K562 (cell line): Measurements from ENCODE around the gene TNFRSF18. TPM values are rescaled to one million over a fixed set of nuclear protein-coding genes. Genes with fewer than 3 reads are reported as not detected.
A peak's percentile ranks its signal among the peaks of the same experiment; 100 is the strongest.

Experiments used
- ARID2 ChIP-seq: fragments of 450-650 bp; IDR thresholded peaks from 2 replicates; pipeline ENCODE4 v1.6.1; 2017; ENCODE audit warnings: antibody characterized with exemption, mild to moderate bottlenecking
- BDP1 ChIP-seq: IDR thresholded peaks from 3 replicates; pipeline ENCODE4 v1.6.1; 2011; ENCODE audit not compliant: insufficient read length, insufficient read depth
- CC2D1A ChIP-seq: fragments of 450-650 bp; IDR thresholded peaks from 2 replicates; pipeline ENCODE4 v1.6.1; 2017; ENCODE audit warnings: mild to moderate bottlenecking
- GABPA ChIP-seq: fragments of 200-800 bp; sonication (Bioruptor generic); conservative IDR thresholded peaks from 2 replicates; pipeline ENCODE4 v1.6.1; 2016; ENCODE audit warnings: low read depth, missing genetic modification characterization, missing compliant biosample characterization
- GABPB1 ChIP-seq: sonication (generic); formaldehyde crosslinking; IDR thresholded peaks from 2 replicates; pipeline ENCODE4 v1.8.0; 2022; ENCODE audit warnings: mild to moderate bottlenecking, missing genetic modification reagents
- HDAC2 ChIP-seq: fragments of 450-650 bp; IDR thresholded peaks from 2 replicates; pipeline ENCODE4 v1.6.1; 2016; ENCODE audit warnings: mild to moderate bottlenecking
- KHSRP ChIP-seq: fragments of 450-650 bp; IDR thresholded peaks from 2 replicates; pipeline ENCODE4 v1.6.1; 2017
- LARP7 ChIP-seq: fragments of 450-650 bp; IDR thresholded peaks from 2 replicates; pipeline ENCODE4 v1.6.1; 2016
- NR3C1 ChIP-seq: sonication (generic); formaldehyde crosslinking; IDR thresholded peaks from 2 replicates; pipeline ENCODE4 v1.8.1; 2022; ENCODE audit warnings: missing genetic modification reagents
- NRF1 ChIP-seq, 2 experiments: fragments of 450-650 bp; IDR thresholded peaks in 1 of 2; conservative IDR thresholded peaks in 1 of 2; 2 replicates each; pipeline ENCODE4 v1.6.1; 2014; ENCODE audit warnings: mild to moderate bottlenecking in 2 of 2
- POU5F1 ChIP-seq: fragments of 150-350 bp; IDR thresholded peaks from 2 replicates; pipeline ENCODE4 v1.6.1; 2014; ENCODE audit warnings: borderline replicate concordance, low read length, low read depth, mild to moderate bottlenecking; ENCODE audit not compliant: partially characterized antibody
- SMARCA4 ChIP-seq: fragments of 450-650 bp; IDR thresholded peaks from 2 replicates; pipeline ENCODE4 v1.6.1; 2016
- TBL1XR1 ChIP-seq, 2 experiments: IDR thresholded peaks; 2 replicates each; pipeline ENCODE4 v1.6.1; 2012; ENCODE audit warnings: improper control_type of control experiment in 2 of 2, low read length in 2 of 2, mild to moderate bottlenecking in 1 of 2
- TFE3 ChIP-seq: fragments of 450-650 bp; formaldehyde crosslinking; IDR thresholded peaks from 2 replicates; pipeline ENCODE4 v1.4.0; 2020; ENCODE audit warnings: mild to moderate bottlenecking, mixed read lengths
- ZMIZ1 ChIP-seq, 2 experiments: fragments of 150-350 bp in 1 of 2; IDR thresholded peaks; 2 replicates each; pipeline ENCODE4 v1.6.1; 2012 to 2016; ENCODE audit warnings: low read depth in 2 of 2, low read length in 2 of 2, mild to moderate bottlenecking in 1 of 2, moderate library complexity in 1 of 2
- ZNF134 ChIP-seq: fragments of 250-450 bp; sonication (Bioruptor Pico); conservative IDR thresholded peaks from 2 replicates; pipeline ENCODE4 v1.4.0; 2020
- ZNF165 ChIP-seq: fragments of 250-450 bp; sonication (Bioruptor Pico); IDR thresholded peaks from 2 replicates; pipeline ENCODE4 v1.4.0; 2020; ENCODE audit warnings: borderline replicate concordance
- ZNF280B ChIP-seq: fragments of 250-450 bp; sonication (Bioruptor Pico); IDR thresholded peaks from 2 replicates; pipeline ENCODE4 v1.5.1; 2021; ENCODE audit warnings: mild to moderate bottlenecking
- ZNF436 ChIP-seq: fragments of 250-450, 450-650 bp; sonication (Bioruptor Pico); formaldehyde crosslinking; IDR thresholded peaks from 2 replicates; pipeline ENCODE4 v1.7.0; 2020; ENCODE audit warnings: mild to moderate bottlenecking
- polyA plus RNA-seq, 8 experiments: library from polyadenylated mRNA; depleted of rRNA in 4 of 8; stranded (reverse) in 5 of 8; unstranded in 3 of 8; fragments of >200 nt; fragmentation: Nextera tagmentation in 2 of 8; fragmentation: Illumina TruSeq in 1 of 8; extraction: Ambion mirVana in 2 of 8; extraction: Trizol in 1 of 8; gene quantifications; 2 replicates each; pipeline versions ENCODE4 v1.2.1 to v1.2.3, GENCODE V29; 2011 to 2014; ENCODE audit warnings: inconsistent platforms in 1 of 8, missing spikeins in 1 of 8
- total RNA-seq, 7 experiments: library from RNA; depleted of rRNA in 6 of 7; stranded (reverse); fragments of >200 nt in 6 of 7; fragmentation: Illumina TruSeq in 2 of 7; extraction: Trizol in 2 of 7; gene quantifications; 2 replicates each; pipeline versions ENCODE4 v1.2.1 to v1.2.3, GENCODE V29; 2011 to 2021; ENCODE audit warnings: low replicate concordance in 1 of 7

Gene TNFRSF18
- total and polyA plus RNA-seq, 9 of the 15 experiments (the other 6 are each of a cell fraction or from before 2014, with no cell fraction given): 0.24 to 0.27 TPM; not detected in 7

- TF ChIP-seq NRF1 (conservative IDR thresholded peaks at IDR 0.05 in 1 of 2, IDR thresholded peaks at IDR 0.05 in 1 of 2) (peak; percentile 89 to 92), HDAC2 (no peak), BDP1 (no peak), GABPB1 (CRISPR knock-in tag) (peak; percentile 88), CC2D1A (no peak), KHSRP (no peak), ZNF280B (CRISPR knock-in tag) (no peak), ZNF134 (CRISPR knock-in tag) (no peak), TFE3 (CRISPR knock-in tag) (peak; percentile 82), ZNF436 (no peak), NR3C1 (CRISPR knock-in tag) (no peak), TBL1XR1 (IDR thresholded peaks at IDR 0.05; ENCODE audit: low read length in 2 of 2) (no peak; a peak in 1 of 4 replicates), ZMIZ1 (IDR thresholded peaks at IDR 0.05; ENCODE audit: low read depth in 2 of 2, low read length in 2 of 2) (no peak; a peak in 1 of 4 replicates), GABPA (tag) (peak; percentile 92), ARID2 (no peak), LARP7 (no peak), POU5F1 (peak; percentile 72), SMARCA4 (no peak), ZNF165 (peak; percentile 67; the same call in 1 of the 2 replicates)
Observed at GRCh38 chr1:1231400-1232207, 25.2 kb upstream of the TNFRSF18 start, which contains the start of gene SDF4 (continued).
